ENCODE data around the gene SLC19A3.

- TF ChIP-seq, protein P1, sequence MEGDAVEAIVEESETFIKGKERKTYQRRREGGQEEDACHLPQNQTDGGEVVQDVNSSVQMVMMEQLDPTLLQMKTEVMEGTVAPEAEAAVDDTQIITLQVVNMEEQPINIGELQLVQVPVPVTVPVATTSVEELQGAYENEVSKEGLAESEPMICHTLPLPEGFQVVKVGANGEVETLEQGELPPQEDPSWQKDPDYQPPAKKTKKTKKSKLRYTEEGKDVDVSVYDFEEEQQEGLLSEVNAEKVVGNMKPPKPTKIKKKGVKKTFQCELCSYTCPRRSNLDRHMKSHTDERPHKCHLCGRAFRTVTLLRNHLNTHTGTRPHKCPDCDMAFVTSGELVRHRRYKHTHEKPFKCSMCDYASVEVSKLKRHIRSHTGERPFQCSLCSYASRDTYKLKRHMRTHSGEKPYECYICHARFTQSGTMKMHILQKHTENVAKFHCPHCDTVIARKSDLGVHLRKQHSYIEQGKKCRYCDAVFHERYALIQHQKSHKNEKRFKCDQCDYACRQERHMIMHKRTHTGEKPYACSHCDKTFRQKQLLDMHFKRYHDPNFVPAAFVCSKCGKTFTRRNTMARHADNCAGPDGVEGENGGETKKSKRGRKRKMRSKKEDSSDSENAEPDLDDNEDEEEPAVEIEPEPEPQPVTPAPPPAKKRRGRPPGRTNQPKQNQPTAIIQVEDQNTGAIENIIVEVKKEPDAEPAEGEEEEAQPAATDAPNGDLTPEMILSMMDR (IDR thresholded peaks at IDR 0.05; ENCODE audit: low read length), result no peak
- TF ChIP-seq EZH2 (IDR thresholded peaks at IDR 0.05; ENCODE audit: borderline replicate concordance, low read length), result no peak
Measured at GRCh38 chr2:227696990-227697679, 20.7 kb downstream of the SLC19A3 start.

Data from OCI-LY1 (cell line).